Nephron (organoid): ENCODE data around the gene ACACB.
"Not testable (repeated sequence)": the region's sequence is repeated elsewhere in the genome, so short reads cannot be mapped to it uniquely, and the experiment has no call there.

Experiments
- H3K27ac Mint-ChIP-seq, 3 experiments: 2 replicates each; pipeline ENCODE4 v1.8.0; 2020; ENCODE audit warnings: mixed read lengths in 3 of 3, mild to moderate bottlenecking in 2 of 3, moderate library complexity in 1 of 3
- H3K27me3 Mint-ChIP-seq: 2 replicates; pipeline ENCODE4 v1.8.0; 2021; ENCODE audit warnings: low read depth, mild to moderate bottlenecking, moderate library complexity, mixed read lengths
- H3K36me3 Mint-ChIP-seq: 2 replicates; pipeline ENCODE4 v1.8.0; 2020; ENCODE audit warnings: low read depth, mixed read lengths
- H3K4me1 Mint-ChIP-seq: 2 replicates; pipeline ENCODE4 v1.8.0; 2020; ENCODE audit warnings: mixed read lengths
- H3K4me3 Mint-ChIP-seq, 3 experiments: 2 replicates each; pipeline ENCODE4 v1.8.0; 2020; ENCODE audit warnings: mild to moderate bottlenecking in 3 of 3, mixed read lengths in 3 of 3, moderate library complexity in 2 of 3
- H3K9me3 Mint-ChIP-seq: 2 replicates; pipeline ENCODE4 v1.8.0; 2020; ENCODE audit warnings: mixed read lengths
- TF ChIP-seq, protein P1 (sequence below), 3 experiments: fragments of 200-600 bp; sonication (generic); IDR thresholded peaks; one replicate each; pipeline ENCODE4 v1.5.0; 2021; ENCODE audit warnings: antibody characterized with exemption in 3 of 3; ENCODE audit not compliant: unreplicated experiment in 3 of 3

The ACACB gene

DNA sequence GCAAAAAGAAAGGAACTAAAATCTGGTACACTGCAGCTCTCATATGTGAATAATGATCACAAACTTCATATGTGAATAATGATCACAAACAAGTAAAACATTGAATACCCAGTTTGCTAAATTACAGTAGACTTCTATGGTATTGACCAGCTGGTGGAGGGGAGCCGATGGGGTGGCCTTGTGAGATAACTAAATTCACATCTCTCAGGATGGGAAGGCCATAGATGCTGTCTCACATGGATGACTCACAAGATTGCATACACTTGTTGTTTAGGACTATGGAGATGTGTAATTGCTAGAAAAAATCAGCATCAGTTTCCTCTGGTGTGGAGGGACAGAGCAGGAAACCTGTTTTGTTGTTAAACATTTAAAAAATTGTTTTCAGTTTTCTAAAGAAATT, 49.2 kb downstream of the ACACB start:
- H3K27me3 Mint-ChIP-seq = no peaks in the 10 kb centered on the region

DNA sequence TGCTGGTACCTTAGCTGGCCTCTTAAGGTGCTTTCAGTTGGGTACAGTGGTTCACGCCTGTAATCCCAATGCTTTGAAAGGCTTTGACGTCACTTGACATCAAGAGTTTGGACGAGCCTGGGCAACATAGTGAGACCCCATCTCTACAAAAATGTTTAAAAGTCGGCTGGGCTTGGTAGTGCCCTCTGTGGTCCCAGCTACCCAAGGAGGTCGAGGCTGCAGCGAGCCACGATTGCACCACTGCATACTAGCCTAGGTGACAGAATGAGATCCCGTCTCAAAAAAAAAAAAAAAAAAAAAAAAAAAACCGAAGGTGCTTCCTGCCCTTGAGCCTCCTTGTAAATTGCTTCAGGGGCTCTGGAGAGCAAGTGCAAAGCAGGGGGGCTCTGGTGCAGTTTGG, 50.0 kb downstream of the ACACB start:
- no peaks in the 10 kb centered on the region for H3K4me1 Mint-ChIP-seq
- H3K27ac Mint-ChIP-seq = no peak overlapping the region
- peaks cover 31% of the 10 kb centered on the region for H3K36me3 Mint-ChIP-seq
- H3K4me3 Mint-ChIP-seq = no peak overlapping the region
- H3K9me3 Mint-ChIP-seq = peaks cover 2% of the 10 kb centered on the region
- H3K27me3 Mint-ChIP-seq = no peaks in the 10 kb centered on the region
- TF ChIP-seq, protein P1, sequence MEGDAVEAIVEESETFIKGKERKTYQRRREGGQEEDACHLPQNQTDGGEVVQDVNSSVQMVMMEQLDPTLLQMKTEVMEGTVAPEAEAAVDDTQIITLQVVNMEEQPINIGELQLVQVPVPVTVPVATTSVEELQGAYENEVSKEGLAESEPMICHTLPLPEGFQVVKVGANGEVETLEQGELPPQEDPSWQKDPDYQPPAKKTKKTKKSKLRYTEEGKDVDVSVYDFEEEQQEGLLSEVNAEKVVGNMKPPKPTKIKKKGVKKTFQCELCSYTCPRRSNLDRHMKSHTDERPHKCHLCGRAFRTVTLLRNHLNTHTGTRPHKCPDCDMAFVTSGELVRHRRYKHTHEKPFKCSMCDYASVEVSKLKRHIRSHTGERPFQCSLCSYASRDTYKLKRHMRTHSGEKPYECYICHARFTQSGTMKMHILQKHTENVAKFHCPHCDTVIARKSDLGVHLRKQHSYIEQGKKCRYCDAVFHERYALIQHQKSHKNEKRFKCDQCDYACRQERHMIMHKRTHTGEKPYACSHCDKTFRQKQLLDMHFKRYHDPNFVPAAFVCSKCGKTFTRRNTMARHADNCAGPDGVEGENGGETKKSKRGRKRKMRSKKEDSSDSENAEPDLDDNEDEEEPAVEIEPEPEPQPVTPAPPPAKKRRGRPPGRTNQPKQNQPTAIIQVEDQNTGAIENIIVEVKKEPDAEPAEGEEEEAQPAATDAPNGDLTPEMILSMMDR (IDR thresholded peaks at IDR 0.05; ENCODE audit: unreplicated experiment in 3 of 3) = no peak

More for the DNA sequence above, 49.2 kb downstream of the ACACB start:
- H3K27ac Mint-ChIP-seq = no peak overlapping the region
- no peaks in the 10 kb centered on the region for H3K4me1 Mint-ChIP-seq
- TF ChIP-seq, protein P1 (IDR thresholded peaks at IDR 0.05; ENCODE audit: unreplicated experiment in 3 of 3) = no peak
- H3K36me3 Mint-ChIP-seq = peaks cover 29% of the 10 kb centered on the region
- H3K4me3 Mint-ChIP-seq = no peak overlapping the region
- peaks cover 2% of the 10 kb centered on the region for H3K9me3 Mint-ChIP-seq

DNA sequence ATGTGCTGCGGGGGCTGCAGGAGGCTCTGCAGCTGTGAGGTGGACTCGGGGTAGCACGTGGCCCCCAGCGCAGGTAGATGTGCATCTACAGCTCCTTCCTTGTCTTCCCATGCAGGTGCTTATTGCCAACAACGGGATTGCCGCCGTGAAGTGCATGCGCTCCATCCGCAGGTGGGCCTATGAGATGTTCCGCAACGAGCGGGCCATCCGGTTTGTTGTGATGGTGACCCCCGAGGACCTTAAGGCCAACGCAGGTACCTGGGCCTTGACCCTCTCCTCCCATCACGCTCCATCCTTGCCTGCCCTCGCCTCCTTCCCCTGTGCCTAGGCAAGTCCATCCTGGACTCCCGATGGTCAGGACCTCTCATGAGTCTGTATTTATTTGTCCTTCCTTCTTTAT, 51.4 kb downstream of the ACACB start:
- TF ChIP-seq, protein P1 (IDR thresholded peaks at IDR 0.05; ENCODE audit: unreplicated experiment in 3 of 3) = no peak
- Mint-ChIP-seq H3K9me3 (peaks cover 2% of the 10 kb centered on the region), H3K27ac (no peak overlapping the region), H3K4me3 (no peak overlapping the region), H3K27me3 (no peaks in the 10 kb centered on the region), H3K36me3 (peaks cover 45% of the 10 kb centered on the region), H3K4me1 (no peaks in the 10 kb centered on the region)

DNA sequence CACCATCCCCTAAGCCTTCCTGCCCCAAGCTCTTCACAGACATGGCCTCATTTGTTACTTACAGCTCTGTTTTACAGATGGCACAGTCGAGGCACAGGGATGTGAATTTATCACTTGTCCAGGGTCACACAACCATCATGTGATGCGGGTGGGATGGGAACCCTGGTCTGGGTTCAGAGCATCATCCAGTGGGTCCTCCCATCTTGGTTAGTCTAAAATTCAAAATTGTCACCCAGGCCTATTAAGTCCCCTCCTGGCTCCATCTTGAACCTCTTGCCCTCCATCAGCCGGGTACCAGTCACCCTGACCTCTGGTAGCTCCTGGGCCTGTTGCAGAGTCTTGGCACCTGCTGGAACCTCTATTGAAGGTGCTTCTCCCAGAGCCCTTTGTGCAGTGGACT, 52.9 kb downstream of the ACACB start:
- Mint-ChIP-seq H3K27me3 (no peaks in the 10 kb centered on the region), H3K36me3 (peaks cover 56% of the 10 kb centered on the region), H3K27ac (no peak overlapping the region), H3K9me3 (peaks cover 2% of the 10 kb centered on the region), H3K4me3 (no peak overlapping the region), H3K4me1 (no peaks in the 10 kb centered on the region)
- TF ChIP-seq, protein P1 (IDR thresholded peaks at IDR 0.05; ENCODE audit: unreplicated experiment in 3 of 3) = no peak

DNA sequence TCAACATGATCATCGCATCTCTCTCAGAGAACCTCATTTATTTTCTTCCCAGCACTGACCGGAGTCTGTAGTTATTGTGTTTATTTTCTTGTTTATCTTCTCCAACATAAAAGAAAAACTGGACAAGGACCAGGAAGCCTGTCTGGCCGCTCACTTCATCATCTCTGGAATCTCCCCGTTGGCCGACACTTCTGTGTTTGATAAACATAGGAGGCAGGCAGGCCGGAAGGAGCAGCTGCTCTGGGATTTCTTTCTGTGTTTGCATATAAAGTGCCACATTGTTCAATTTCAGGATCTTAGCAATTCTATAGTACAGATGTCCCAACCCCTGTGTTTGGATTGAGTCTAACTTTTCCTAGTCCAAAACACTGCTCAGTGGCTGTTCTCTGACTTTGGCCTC, 53.3 kb downstream of the ACACB start:
- Mint-ChIP-seq H3K4me3 (no peak overlapping the region), H3K9me3 (peaks cover 2% of the 10 kb centered on the region), H3K36me3 (peaks cover 59% of the 10 kb centered on the region), H3K27me3 (no peaks in the 10 kb centered on the region), H3K27ac (no peak overlapping the region), H3K4me1 (no peaks in the 10 kb centered on the region)
- TF ChIP-seq, protein P1 (IDR thresholded peaks at IDR 0.05; ENCODE audit: unreplicated experiment in 3 of 3) = no peak

DNA sequence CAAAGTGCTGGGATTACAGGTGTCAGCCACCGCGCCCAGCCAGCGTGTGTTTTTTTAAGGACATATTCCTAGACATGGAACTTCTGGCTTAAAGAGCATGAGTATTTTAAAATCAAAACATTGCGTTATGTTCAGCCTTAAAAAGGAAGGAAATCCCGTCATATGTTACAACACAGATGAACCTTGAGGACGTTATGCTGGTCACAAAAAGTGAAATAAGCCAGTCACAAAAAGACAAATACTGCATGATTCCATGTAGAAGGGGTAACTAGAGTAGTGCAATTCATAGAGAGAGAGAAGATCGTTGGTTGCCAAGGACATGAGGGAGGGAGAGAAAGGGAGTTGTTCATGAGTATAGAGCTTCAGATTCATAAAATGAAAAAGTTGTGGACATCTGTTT, 53.9 kb downstream of the ACACB start:
- Mint-ChIP-seq H3K27me3 (no peaks in the 10 kb centered on the region), H3K4me1 (no peaks in the 10 kb centered on the region)
- TF ChIP-seq, protein P1 (IDR thresholded peaks at IDR 0.05; ENCODE audit: unreplicated experiment in 3 of 3) = no peak

DNA sequence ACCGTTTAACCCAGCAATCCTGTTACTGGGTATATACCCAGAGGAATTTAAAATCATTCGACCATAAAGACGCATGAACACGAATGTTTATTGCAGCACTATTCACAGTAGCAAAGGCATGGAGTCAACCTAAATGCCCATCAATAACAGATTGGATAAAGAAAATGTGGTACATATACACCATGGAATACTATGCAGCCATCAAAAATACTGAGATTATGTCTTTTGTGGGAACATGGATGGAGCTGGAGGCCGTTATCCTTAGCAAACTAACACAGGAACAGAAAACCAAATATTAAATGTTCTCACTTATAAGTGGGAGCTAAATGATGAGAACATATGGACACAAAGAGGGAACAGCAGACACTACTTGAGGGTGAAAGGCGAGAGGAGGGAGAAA, 56.4 kb downstream of the ACACB start:
- H3K27ac Mint-ChIP-seq, H3K27me3 Mint-ChIP-seq, H3K9me3 Mint-ChIP-seq, H3K4me1 Mint-ChIP-seq, H3K4me3 Mint-ChIP-seq: not testable (repeated sequence)
- peaks cover 70% of the 10 kb centered on the region for H3K36me3 Mint-ChIP-seq

More for the DNA sequence above, 53.9 kb downstream of the ACACB start:
- H3K36me3 Mint-ChIP-seq = peaks cover 60% of the 10 kb centered on the region
- no peak overlapping the region for H3K27ac Mint-ChIP-seq
- H3K9me3 Mint-ChIP-seq = peaks cover 2% of the 10 kb centered on the region
- H3K4me3 Mint-ChIP-seq = no peak overlapping the region
